Measurements from ENCODE around the gene TBXA2R. TPM values are rescaled to one million over a fixed set of nuclear protein-coding genes. Genes with fewer than 3 reads are reported as not detected.

Gene TBXA2R
- total and polyA plus RNA-seq, 2 of the 8 experiments (the other 6 are each of a cell fraction or from before 2014, with no cell fraction given), result 0.39 to 0.50 TPM

- H3K27ac ChIP-seq (ENCODE audit: low read depth, low read length), result no peak overlapping the region
- peaks cover 0 to 32% (median 5%) of the 10 kb centered on the region in 4 experiments; a peak in 4 of 8 replicates for H3K36me3 ChIP-seq (ENCODE audit: control insufficient read depth in 2 of 4, insufficient read depth in 4 of 4, low read length in 3 of 4)
- no peak overlapping the region for H3K4me3 ChIP-seq (ENCODE audit: extremely low read depth in 1 of 4, insufficient read depth in 2 of 4, low read depth in 3 of 4, low read length in 4 of 4)
- no peak overlapping the region for H2BK20ac ChIP-seq (ENCODE audit: low read length)
- no peak overlapping the region for H2BK5ac ChIP-seq (ENCODE audit: low read depth, low read length)
- no peak overlapping the region for H3K9ac ChIP-seq (replicated peaks in 1 of 4; ENCODE audit: extremely low read depth in 1 of 4, low read depth in 3 of 4, low read length in 3 of 4)
- H4K5ac ChIP-seq (ENCODE audit: insufficient read length, low read depth, low read length), result no peak overlapping the region
- H3K56ac ChIP-seq (replicated peaks; ENCODE audit: insufficient read length, low read depth, low read length), result no peak overlapping the region
- no peaks in the 10 kb centered on the region for H4K20me1 ChIP-seq (replicated peaks in 1 of 2; ENCODE audit: control insufficient read depth in 1 of 2, insufficient read depth in 2 of 2, low read length in 2 of 2)
- no peak overlapping the region for H3K23ac ChIP-seq (ENCODE audit: insufficient read length)
- no peak overlapping the region for H3K4me2 ChIP-seq (ENCODE audit: insufficient read depth in 1 of 2, low read depth in 2 of 2, low read length in 2 of 2)
- H3K4me1 ChIP-seq (replicated peaks in 1 of 4; ENCODE audit: control insufficient read depth in 3 of 4, insufficient read depth in 4 of 4, low read length in 3 of 4), result no peaks in the 10 kb centered on the region
- no peak overlapping the region for H2AK5ac ChIP-seq (ENCODE audit: low read depth, low read length)
- H3K18ac ChIP-seq (ENCODE audit: extremely low read depth, low read length), result no peak overlapping the region
- H3K14ac ChIP-seq (ENCODE audit: insufficient read length), result no peak overlapping the region
- 85% methylated on average over 20 of the region's 20 CpGs; no CpG with 5 or more reads in 1 of the 2 experiments for WGBS, 2 experiments (ENCODE audit: extremely low coverage in 1 of 2, insufficient coverage in 1 of 2, insufficient read length in 1 of 2, insufficient replicate concordance in 2 of 2, low coverage in 1 of 2, low lambda C conversion rate in 2 of 2, missing lambda C conversion rate in 1 of 2)
- no peaks in the 10 kb centered on the region for H3K23me2 ChIP-seq (ENCODE audit: low read depth, low read length)
- H3K27me3 ChIP-seq (replicated peaks in 1 of 4; ENCODE audit: control insufficient read depth in 3 of 4, extremely low read depth in 1 of 4, insufficient read depth in 3 of 4, low read length in 3 of 4), result no peaks in the 10 kb centered on the region
- ChIA-PET POLR2A (ENCODE audit: partially characterized antibody) (interaction anchor here (0.8 to 1.3 kb wide), 3 partner anchors 14 to 17 kb away, joined by 3 read pairs; no protein-coding TSS in a partner anchor), CTCF (ENCODE audit: partially characterized antibody) (interaction anchor here (1.4 to 1.8 kb wide), 2 partner anchors 11 to 61 kb away, joined by 3 to 5 read pairs; no protein-coding TSS in a partner anchor)
- H2AFZ ChIP-seq (ENCODE audit: low read length), result no peak overlapping the region
- no peak overlapping the region for H2BK120ac ChIP-seq (replicated peaks; ENCODE audit: low read depth, low read length)
- H3K9me3 ChIP-seq (ENCODE audit: insufficient read depth in 2 of 2, low read depth in 1 of 2, low read length in 1 of 2), result no peaks in the 10 kb centered on the region
- DNase-seq (ENCODE audit: low read depth in 1 of 2, low spot score in 2 of 2) (no peak), FAIRE-seq (no peak)
- H4K8ac ChIP-seq (ENCODE audit: extremely low read depth, insufficient read depth, low read length), result no peak overlapping the region
- H3K4ac ChIP-seq (replicated peaks; ENCODE audit: insufficient read length, low read depth, low read length), result no peak overlapping the region
- H3K79me2 ChIP-seq (ENCODE audit: control insufficient read depth in 1 of 2, insufficient read depth in 2 of 2, low read length in 2 of 2), result no peaks in the 10 kb centered on the region
- H3K79me1 ChIP-seq (ENCODE audit: low read depth, low read length), result no peaks in the 10 kb centered on the region
- H2BK12ac ChIP-seq (ENCODE audit: low read depth, low read length), result no peak overlapping the region
- H2BK15ac ChIP-seq (ENCODE audit: low read length), result no peak overlapping the region
- H4K91ac ChIP-seq (replicated peaks; ENCODE audit: insufficient read length, low read length), result no peak overlapping the region
- TF ChIP-seq MAFK (IDR thresholded peaks at IDR 0.05; ENCODE audit: low read depth, low read length) (no peak), USF2 (IDR thresholded peaks at IDR 0.05; ENCODE audit: low read length) (no peak), RXRA (IDR thresholded peaks at IDR 0.05; ENCODE audit: insufficient read depth, low read depth, low read length) (no peak), HDAC2 (IDR thresholded peaks at IDR 0.05; ENCODE audit: borderline replicate concordance in 1 of 2, low read depth in 2 of 2, low read length in 2 of 2) (no peak), POU5F1 (IDR thresholded peaks at IDR 0.05; ENCODE audit: low read depth, low read length) (no peak), NANOG (IDR thresholded peaks at IDR 0.05; ENCODE audit: insufficient read depth, low read depth, low read length, poor library complexity, severe bottlenecking) (no peak), KDM4A (IDR thresholded peaks at IDR 0.05; ENCODE audit: low read depth, low read length, severe bottlenecking) (no peak), KDM5A (IDR thresholded peaks at IDR 0.05; ENCODE audit: low read length) (no peak), SP4 (IDR thresholded peaks at IDR 0.05; ENCODE audit: low read length) (no peak), SP1 (IDR thresholded peaks at IDR 0.05; ENCODE audit: low read depth, low read length) (no peak), BACH1 (IDR thresholded peaks at IDR 0.05; ENCODE audit: low read length) (no peak), SIRT6 (IDR thresholded peaks at IDR 0.05; ENCODE audit: low read length) (no peak), ZNF274 (IDR thresholded peaks at IDR 0.05; ENCODE audit: borderline replicate concordance, extremely low read depth, low read length) (no peak), CHD1 (IDR thresholded peaks at IDR 0.05; ENCODE audit: low read depth, low read length) (no peak)
Measured at GRCh38 chr19:3636962-3637361, 30.3 kb upstream of the TBXA2R start.
